A172 (cell line): ENCODE measurements around the gene GAS6. TPM values are rescaled to one million over a fixed set of nuclear protein-coding genes. Genes with fewer than 3 reads are reported as not detected.
"Not testable (repeated sequence)": the region's sequence is repeated elsewhere in the genome, so short reads cannot be mapped to it uniquely, and the experiment has no call there.

Experiments
- DNase-seq: peaks from one replicate; pipeline ENCODE4 v3.0.0-alpha.2; 2015; ENCODE audit warnings: low spot score
- total RNA-seq: library from RNA; depleted of rRNA; stranded (reverse); fragments of >200 nt; shearing (Covaris generic); gene quantifications from 2 replicates; pipeline ENCODE4 v1.2.3, GENCODE V29; 2014

Gene GAS6
- total RNA-seq, 1 experiment from 2014 or later: 30.7 TPM

GRCh38 chr13:113867913-113868312 is 4.0 kb upstream of the GAS6 start:
- DNase-seq: not testable (repeated sequence)

GRCh38 chr13:113865427-113865826 is 1.6 kb upstream of the GAS6 start:
- no peak for DNase-seq

GRCh38 chr13:113864273-113864890 is 506 bp upstream of the GAS6 start:
- DNase-seq: no peak

GRCh38 chr13:113862931-113863523 is 849 bp downstream of the GAS6 start:
- no peak for DNase-seq

GRCh38 chr13:113862191-113862930 is 1.5 kb downstream of the GAS6 start:
- no peak for DNase-seq

- no peak for DNase-seq
These were observed 2.3 kb downstream of the GAS6 start for GRCh38 chr13:113861433-113862030.

- no peak for DNase-seq
These were observed 3.0 kb downstream of the GAS6 start for GRCh38 chr13:113860665-113861432.

GRCh38 chr13:113860051-113860664 is 3.7 kb downstream of the GAS6 start:
- DNase-seq: no peak

GRCh38 chr13:113859311-113860050 is 4.4 kb downstream of the GAS6 start:
- DNase-seq: no peak

- no peak for DNase-seq
These were observed 6.2 kb downstream of the GAS6 start for GRCh38 chr13:113857531-113858195.

GRCh38 chr13:113856716-113857065 is 7.2 kb downstream of the GAS6 start:
- peak; percentile 76 for DNase-seq

GRCh38 chr13:113855931-113856715 is 7.8 kb downstream of the GAS6 start:
- no peak for DNase-seq

- no peak for DNase-seq
These were observed 8.6 kb downstream of the GAS6 start for GRCh38 chr13:113855012-113855921.

- no peak for DNase-seq
These were observed 9.5 kb downstream of the GAS6 start for GRCh38 chr13:113854238-113855011.

GRCh38 chr13:113853518-113854237 is 10.2 kb downstream of the GAS6 start:
- no peak for DNase-seq

- DNase-seq: no peak
These were observed 11.0 kb downstream of the GAS6 start for GRCh38 chr13:113852536-113853517.
